GM12878 (cell line): Measurements from ENCODE around the gene ASCC3. TPM values are rescaled to one million over a fixed set of nuclear protein-coding genes. Genes with fewer than 3 reads are reported as not detected.

Experiments
- ATAC-seq: fragments of 200-7000 bp; cut with Tn5 transposase; 3 replicates; pipeline ENCODE4 v1.9.1; 2020; ENCODE audit warnings: mild to moderate bottlenecking, moderate library complexity
- BruUV-seq: library from RNA; stranded (reverse); fragments of 400-500 nt; replicated peaks from 2 replicates; lab custom pipeline; 2021; lab: Mats Ljungman, UMichigan
- CTCF ChIA-PET: fragments of 300-600 bp; sonication (Branson Sonifier 250); formaldehyde crosslinking; extraction: SDS; loops from one replicate; lab custom pipeline; 2021; ENCODE audit warnings: inconsistent platforms; lab: Yijun Ruan, JAX
- POLR2A ChIA-PET: fragments of 350-600 bp; formaldehyde crosslinking; extraction: SDS; loops from one replicate; lab custom pipeline; 2021; ENCODE audit warnings: inconsistent platforms; lab: Charles Lee
- RAD21 ChIA-PET: fragments of 300-600 bp; sonication (Branson Sonifier 250); formaldehyde crosslinking; loops from one replicate; lab custom pipeline; 2023; ENCODE audit warnings: antibody characterized with exemption; ENCODE audit not compliant: unreplicated experiment; lab: Charles Lee
- SMC1A ChIA-PET: fragments of 300-600 bp; sonication (Branson Sonifier 250); formaldehyde crosslinking; loops from one replicate; lab custom pipeline; 2023; ENCODE audit not compliant: unreplicated experiment, uncharacterized antibody; lab: Charles Lee
- DNase-seq: peaks from one replicate; pipeline ENCODE4 v3.0.0-alpha.2; 2011; ENCODE audit warnings: low read depth, low spot score
- FAIRE-seq: peaks from 3 replicates; lab custom pipeline; 2011; peaks lifted over from hg19 to GRCh38; lab: Jason Lieb, UNC
- H2AFZ ChIP-seq: 2 replicates; pipeline ENCODE4 v1.6.0; 2011; ENCODE audit warnings: low read depth, low read length, control low read depth; ENCODE audit not compliant: control insufficient read depth
- H3K27ac ChIP-seq: 2 replicates; pipeline ENCODE4 v1.5.1; 2011; ENCODE audit warnings: control low read depth; ENCODE audit not compliant: control insufficient read depth, insufficient read depth
- H3K27me3 ChIP-seq, 2 experiments: replicated peaks in 1 of 2; 2 replicates each; pipeline versions ENCODE4 v1.6.0 to v1.6.1; 2011; ENCODE audit warnings: low read length in 1 of 2; ENCODE audit not compliant: control insufficient read depth in 2 of 2, insufficient read depth in 2 of 2
- H3K36me3 ChIP-seq, 2 experiments: 2 replicates each; pipeline ENCODE4 v1.5.1; 2011; ENCODE audit warnings: low read length in 1 of 2; ENCODE audit not compliant: control insufficient read depth in 2 of 2, insufficient read depth in 2 of 2
- H3K4me1 ChIP-seq: 2 replicates; pipeline ENCODE4 v1.6.1; 2011; ENCODE audit warnings: mild to moderate bottlenecking, low read length, moderate library complexity, mixed read lengths; ENCODE audit not compliant: control insufficient read depth, insufficient read depth
- H3K4me2 ChIP-seq: 2 replicates; pipeline ENCODE4 v1.6.0; 2011; ENCODE audit warnings: control low read depth; ENCODE audit not compliant: control insufficient read depth, insufficient read depth
- H3K4me3 ChIP-seq: fragments of 200-600 bp; sonication (generic); 2 replicates; pipeline ENCODE4 v1.5.1; 2016
- H3K79me2 ChIP-seq: 2 replicates; pipeline ENCODE4 v1.6.0; 2011; ENCODE audit warnings: low read length; ENCODE audit not compliant: control insufficient read depth, insufficient read depth
- H3K9ac ChIP-seq: 2 replicates; pipeline ENCODE4 v1.8.0; 2011; ENCODE audit warnings: low read length, control low read depth, mixed read lengths; ENCODE audit not compliant: control insufficient read depth, insufficient read depth
- H3K9me3 ChIP-seq: replicated peaks from 3 replicates; pipeline ENCODE4 v1.5.1; 2011; ENCODE audit warnings: mild to moderate bottlenecking, low read length; ENCODE audit not compliant: control insufficient read depth, insufficient read depth
- H4K20me1 ChIP-seq: 2 replicates; pipeline ENCODE4 v1.6.0; 2011; ENCODE audit not compliant: control insufficient read depth, insufficient read depth
- BCL11A ChIP-seq: IDR thresholded peaks from 2 replicates; pipeline ENCODE4 v1.6.1; 2011; ENCODE audit warnings: low read depth, low read length
- BMI1 ChIP-seq: fragments of 450-650 bp; IDR thresholded peaks from 2 replicates; pipeline ENCODE4 v1.6.1; 2016; ENCODE audit warnings: mild to moderate bottlenecking, moderate library complexity, borderline replicate concordance
- CREB1 ChIP-seq: IDR thresholded peaks from 2 replicates; pipeline ENCODE4 v1.6.1; 2012; ENCODE audit warnings: low read depth, mild to moderate bottlenecking, inconsistent platforms
- CTCF ChIP-seq, 3 experiments: IDR thresholded peaks in 2 of 3; conservative IDR thresholded peaks in 1 of 3; 2 replicates each; pipeline ENCODE4 v1.5.1; 2011; ENCODE audit warnings: low read depth in 3 of 3, low read length in 3 of 3, mild to moderate bottlenecking in 3 of 3, control low read depth in 2 of 3, moderate library complexity in 2 of 3, inconsistent platforms in 1 of 3, mixed read lengths in 1 of 3; ENCODE audit not compliant: control insufficient read depth in 2 of 3, insufficient read depth in 1 of 3; ENCODE audit errors: extremely low read depth in 1 of 3
- CUX1 ChIP-seq: IDR thresholded peaks from 2 replicates; pipeline ENCODE4 v1.6.1; 2012; ENCODE audit warnings: improper control_type of control experiment, low read depth, low read length; ENCODE audit not compliant: insufficient replicate concordance
- DPF2 ChIP-seq: fragments of 450-650 bp; IDR thresholded peaks from 2 replicates; pipeline ENCODE4 v1.6.1; 2017; ENCODE audit warnings: mild to moderate bottlenecking
- EP300 ChIP-seq, 2 experiments: fragments of 150-350 bp in 1 of 2; IDR thresholded peaks; 2 replicates each; pipeline ENCODE4 v1.6.1; 2011 to 2012; ENCODE audit warnings: low read depth in 2 of 2, low read length in 2 of 2, borderline replicate concordance in 1 of 2, improper control_type of control experiment in 1 of 2, inconsistent platforms in 1 of 2; ENCODE audit not compliant: control insufficient read depth in 1 of 2
- MYC ChIP-seq: IDR thresholded peaks from 2 replicates; pipeline ENCODE4 v1.6.1; 2011; ENCODE audit warnings: mild to moderate bottlenecking, low read length, moderate library complexity, inconsistent platforms; ENCODE audit not compliant: insufficient read depth, insufficient replicate concordance, insufficient read length, severe bottlenecking
- RAD21 ChIP-seq: IDR thresholded peaks from 2 replicates; pipeline ENCODE4 v1.6.1; 2011; ENCODE audit warnings: mild to moderate bottlenecking, low read depth, low read length, moderate library complexity; ENCODE audit not compliant: insufficient read depth
- SUPT20H ChIP-seq: IDR thresholded peaks from 2 replicates; pipeline ENCODE4 v1.6.1; 2011; ENCODE audit warnings: low read depth, mild to moderate bottlenecking, low read length, moderate library complexity, borderline replicate concordance; ENCODE audit not compliant: control insufficient read depth
- ZNF217 ChIP-seq: fragments of 450-650 bp; IDR thresholded peaks from 2 replicates; pipeline ENCODE4 v1.6.1; 2017; ENCODE audit warnings: antibody characterized with exemption, mild to moderate bottlenecking
- WGBS: methylation state at CpG from one replicate; pipeline ENCODE4 v1.1.6; 2016; ENCODE audit warnings: low lambda C conversion rate; ENCODE audit not compliant: insufficient replicate concordance, insufficient coverage; ENCODE audit errors: missing lambda C conversion rate; 5-methylcytosine and 5-hydroxymethylcytosine counted together
- in situ Hi-C: fragments of 300-500 bp; cut with MboI; formaldehyde crosslinking; loops from 9 replicates; pipeline ENCODE4 v1.14.3; 2018; ENCODE audit warnings: mixed read lengths
- intact Hi-C: fragments of 100-400 bp; cut with micrococcal nuclease; formaldehyde crosslinking; loops from one replicate; pipeline ENCODE4 v1.14.2; 2022; ENCODE audit not compliant: unreplicated experiment
- polyA plus RNA-seq, 11 experiments: library from polyadenylated mRNA; depleted of rRNA in 4 of 11; unstranded in 6 of 11; stranded (reverse) in 5 of 11; fragments of >200 nt; fragmentation: Nextera tagmentation in 4 of 11; fragmentation: Illumina TruSeq in 1 of 11; extraction: Ambion mirVana in 4 of 11; extraction: Trizol in 1 of 11; gene quantifications; 1 replicate in 1 of 11; 2 replicates in 10 of 11; pipeline versions ENCODE4 v1.2.1 to v1.2.3, GENCODE V29; 2011 to 2016; ENCODE audit warnings: inconsistent platforms in 2 of 11, missing spikeins in 2 of 11, low read depth in 1 of 11
- total RNA-seq, 4 experiments: library from RNA; depleted of rRNA in 3 of 4; stranded (reverse); fragments of >200 nt in 3 of 4; fragmentation: Illumina TruSeq in 1 of 4; extraction: Trizol in 1 of 4; gene quantifications; 2 replicates each; pipeline versions ENCODE4 v1.2.1 to v1.2.3, GENCODE V29; 2013 to 2021

Gene ASCC3
- total and polyA plus RNA-seq, 10 of the 15 experiments (the other 5 are each of a cell fraction or from before 2014, with no cell fraction given) = 19.9 to 76.2 (median 55.9) TPM

DNA sequence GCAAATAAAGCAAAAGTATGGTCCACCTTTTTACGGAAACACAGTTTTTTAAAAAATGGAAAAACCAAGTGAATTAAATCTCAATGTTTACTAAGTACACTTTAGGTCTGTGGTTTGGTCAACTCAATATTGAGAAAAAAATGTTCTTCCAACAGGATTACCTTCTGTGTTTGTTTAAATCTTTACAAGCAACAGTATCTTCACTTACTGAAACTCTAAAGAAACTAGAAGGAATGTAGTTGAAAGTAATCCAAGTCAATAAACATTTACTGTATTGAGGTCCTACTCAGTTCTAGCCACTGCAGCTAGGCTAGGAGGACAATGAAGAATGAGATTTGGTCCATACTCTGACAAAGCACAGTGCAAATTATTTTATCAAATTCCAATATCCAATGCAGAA lies 80.1 kb downstream of the ASCC3 start (continued):
- no peak for TF ChIP-seq BMI1
- TF ChIP-seq ZNF217 = no peak
- no peak for TF ChIP-seq CREB1
- TF ChIP-seq EP300 (IDR thresholded peaks at IDR 0.05; ENCODE audit: borderline replicate concordance in 1 of 2, control insufficient read depth in 1 of 2, low read depth in 2 of 2, low read length in 2 of 2) = no peak
- TF ChIP-seq MYC = no peak
- no peak for TF ChIP-seq SUPT20H
- no peak for TF ChIP-seq DPF2
- no peak for TF ChIP-seq BCL11A

DNA sequence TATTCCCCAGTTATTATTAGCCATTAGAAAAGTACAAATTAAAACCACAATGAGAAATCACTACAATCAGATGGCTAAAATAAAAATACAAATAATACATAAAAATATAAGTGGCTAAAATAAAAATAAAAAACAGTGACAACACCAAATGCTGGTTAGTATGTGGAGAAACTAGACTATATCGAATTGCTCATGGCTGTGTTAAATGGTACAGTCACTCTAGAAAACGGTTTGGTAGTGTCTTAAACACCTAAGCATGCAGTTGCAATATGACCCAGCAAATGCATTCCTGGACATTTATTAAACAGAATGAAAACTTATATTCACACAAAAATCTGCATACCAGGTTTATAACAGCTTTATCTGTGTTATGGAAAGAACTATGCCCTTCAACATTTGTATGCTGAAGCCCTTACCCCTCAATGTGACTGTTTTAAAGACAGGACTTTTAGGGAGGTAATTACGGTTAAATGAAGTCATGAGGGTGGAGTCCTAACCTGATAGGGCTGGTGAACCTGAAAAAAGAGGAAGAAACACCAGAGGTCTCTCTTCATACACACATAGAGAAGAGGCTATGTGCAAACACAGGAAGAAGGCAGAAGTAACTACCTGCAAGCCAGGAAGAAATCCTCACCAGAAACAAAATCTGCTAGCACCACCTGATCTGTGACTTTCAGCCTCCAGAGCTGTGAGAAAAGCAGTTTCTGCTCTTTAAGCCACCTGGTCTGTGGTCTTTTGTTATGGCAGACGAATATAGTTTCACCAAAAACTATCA lies 84.9 kb downstream of the ASCC3 start:
- no peaks in the 10 kb centered on the region for H3K9me3 ChIP-seq
- ChIA-PET RAD21 (no interaction called here), SMC1A (interaction anchor here (0.6 kb wide), 1 partner anchor 13 kb away, joined by 3 read pairs; no protein-coding TSS in a partner anchor), POLR2A (no interaction called here), CTCF (no interaction called here)
- in situ Hi-C loops (no loop called here), intact Hi-C loops (no loop called here)
- peak; percentile 90 for ATAC-seq
- H3K36me3 ChIP-seq = peaks cover 0 to 7% of the 10 kb centered on the region in 2 experiments; a peak in 1 of 4 replicates
- TF ChIP-seq RAD21 = peak; percentile 36
- peak in 2 of 3 experiments; percentile 29; a peak in 2 of 6 replicates for TF ChIP-seq CTCF (IDR thresholded peaks at IDR 0.05 in 2 of 3, conservative IDR thresholded peaks at IDR 0.05 in 1 of 3; ENCODE audit: control insufficient read depth in 2 of 3, extremely low read depth in 1 of 3, insufficient read depth in 1 of 3, low read depth in 3 of 3, low read length in 3 of 3)
- TF ChIP-seq CUX1 = no peak
- DNase-seq = no peak
- no peak overlapping the region; the same call in 1 of the 2 replicates for H2AFZ ChIP-seq
- no TSS peak for BruUV-seq
- no peaks in the 10 kb centered on the region for H3K4me1 ChIP-seq
- FAIRE-seq = peak; percentile 57
- H3K27me3 ChIP-seq = no peaks in the 10 kb centered on the region
- no peak overlapping the region for H3K4me2 ChIP-seq
- no peaks in the 10 kb centered on the region for H3K79me2 ChIP-seq
- H3K4me3 ChIP-seq = no peak overlapping the region
- H3K9ac ChIP-seq = no peak overlapping the region
- WGBS = 36% methylated on average over 4 of the region's 4 CpGs
- no peak overlapping the region for H3K27ac ChIP-seq
- H4K20me1 ChIP-seq = no peaks in the 10 kb centered on the region
